GM21515 (cell line): ENCODE results near the gene COL16A1.
"Not testable (repeated sequence)": the region's sequence is repeated elsewhere in the genome, so short reads cannot be mapped to it uniquely, and the experiment has no call there.

ENCODE experiments used
- ATAC-seq: cut with Tn5 transposase; IDR thresholded peaks from one replicate; pipeline ENCODE4 v1.9.1; 2021; ENCODE audit not compliant: unreplicated experiment

Gene COL16A1

GRCh38 chr1:31707059-31707600, 3.3 kb upstream of the COL16A1 start:
- not testable (repeated sequence) for ATAC-seq

DNA sequence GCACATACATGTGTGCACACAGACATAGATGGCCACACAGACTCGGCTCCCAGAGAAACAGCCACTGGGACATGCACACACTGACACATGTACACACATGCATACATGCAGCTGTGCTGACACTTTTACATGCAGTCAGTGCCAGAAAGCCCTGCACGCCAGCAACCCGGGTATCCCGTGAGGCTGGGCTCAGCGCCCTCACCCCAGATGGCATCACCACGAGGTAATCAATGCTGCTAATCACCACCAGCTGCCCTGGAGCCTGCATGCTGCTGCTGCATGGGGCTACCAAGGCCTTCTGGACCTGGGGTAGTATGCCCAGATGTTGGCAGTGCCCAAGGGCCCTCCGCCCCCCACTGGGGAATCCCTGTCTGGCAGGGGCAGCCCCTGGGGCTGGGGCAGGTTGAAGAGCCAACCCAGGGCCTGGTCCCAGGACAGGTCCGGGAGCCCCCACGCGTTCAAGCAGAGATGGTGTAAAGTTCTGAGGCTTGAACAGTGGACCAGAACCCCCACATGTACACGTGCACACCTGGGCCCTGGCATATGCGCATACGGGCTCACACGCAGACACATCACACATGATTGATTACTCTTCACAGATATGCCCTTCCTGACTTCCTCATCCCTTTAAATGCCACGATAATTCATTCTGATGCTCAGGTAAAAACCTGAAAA, 2.7 kb upstream of the COL16A1 start:
- no peak for ATAC-seq

DNA sequence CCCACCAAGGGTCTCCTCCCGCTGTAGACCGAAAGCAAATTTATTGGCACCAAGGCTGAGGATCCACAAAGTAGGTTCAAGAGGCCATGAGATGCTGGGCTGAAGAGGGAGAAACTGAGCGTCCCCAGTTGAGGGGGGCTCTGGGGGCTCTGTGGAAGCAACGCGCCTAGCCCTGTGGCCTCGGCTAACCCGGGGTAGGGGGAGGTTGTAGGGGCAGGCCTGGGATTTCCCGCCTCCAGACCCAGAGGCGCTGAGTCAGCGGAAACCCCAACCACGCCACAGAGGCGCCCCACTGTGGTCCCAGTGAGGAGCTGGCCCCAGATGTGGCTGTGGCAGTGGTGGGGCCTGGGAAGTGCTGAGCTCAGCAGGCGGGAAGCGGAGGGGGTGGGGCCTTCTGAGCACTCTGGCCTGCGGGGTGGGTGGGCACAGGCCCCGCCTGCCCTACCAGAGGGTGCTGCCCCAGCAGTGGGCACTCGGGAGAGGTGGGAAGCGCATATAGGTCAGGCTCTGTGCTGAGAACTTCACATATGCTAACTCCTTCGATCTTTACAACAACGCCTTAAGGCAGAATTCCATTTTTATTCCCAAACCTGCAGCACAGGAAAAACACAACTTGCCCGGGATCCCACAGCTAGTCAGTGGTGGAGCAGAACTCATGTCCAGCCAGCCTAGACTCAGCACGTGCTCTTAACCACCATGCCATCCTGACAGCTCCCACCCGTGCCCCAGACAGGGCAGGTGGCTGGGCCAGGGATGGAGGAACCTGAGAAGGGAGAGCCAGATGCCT, 1.5 kb upstream of the COL16A1 start:
- no peak for ATAC-seq

GRCh38 chr1:31704271-31705079, 658 bp upstream of the COL16A1 start:
- no peak for ATAC-seq

DNA sequence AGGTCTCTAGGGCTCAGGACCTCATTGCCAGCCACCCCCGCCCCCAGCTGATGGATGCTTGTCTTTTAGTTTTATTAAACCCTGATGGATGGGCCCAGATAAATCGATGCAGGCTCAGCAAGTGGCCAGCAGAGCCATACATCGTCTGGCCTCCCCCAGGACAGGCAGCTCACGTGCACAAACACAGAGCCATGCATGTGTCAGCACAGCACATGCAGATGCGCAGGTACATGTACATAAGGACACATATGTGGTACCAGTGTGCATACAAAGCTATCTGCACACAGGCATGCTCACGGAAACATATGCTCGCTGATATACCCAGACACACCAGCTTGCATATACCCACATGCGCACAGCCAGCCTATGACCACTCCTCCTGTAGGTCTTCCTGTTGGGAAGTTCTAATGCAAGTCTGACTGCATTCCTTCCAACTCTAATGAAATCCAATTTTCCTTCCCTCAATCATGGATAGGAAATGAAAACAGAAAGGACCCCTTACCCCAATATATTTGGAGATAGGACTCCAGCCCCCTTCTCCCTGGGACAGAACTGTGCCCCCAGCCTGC, 897 bp downstream of the COL16A1 start:
- ATAC-seq, result no peak

GRCh38 chr1:31701091-31701736, 2.6 kb downstream of the COL16A1 start:
- ATAC-seq, result no peak

DNA sequence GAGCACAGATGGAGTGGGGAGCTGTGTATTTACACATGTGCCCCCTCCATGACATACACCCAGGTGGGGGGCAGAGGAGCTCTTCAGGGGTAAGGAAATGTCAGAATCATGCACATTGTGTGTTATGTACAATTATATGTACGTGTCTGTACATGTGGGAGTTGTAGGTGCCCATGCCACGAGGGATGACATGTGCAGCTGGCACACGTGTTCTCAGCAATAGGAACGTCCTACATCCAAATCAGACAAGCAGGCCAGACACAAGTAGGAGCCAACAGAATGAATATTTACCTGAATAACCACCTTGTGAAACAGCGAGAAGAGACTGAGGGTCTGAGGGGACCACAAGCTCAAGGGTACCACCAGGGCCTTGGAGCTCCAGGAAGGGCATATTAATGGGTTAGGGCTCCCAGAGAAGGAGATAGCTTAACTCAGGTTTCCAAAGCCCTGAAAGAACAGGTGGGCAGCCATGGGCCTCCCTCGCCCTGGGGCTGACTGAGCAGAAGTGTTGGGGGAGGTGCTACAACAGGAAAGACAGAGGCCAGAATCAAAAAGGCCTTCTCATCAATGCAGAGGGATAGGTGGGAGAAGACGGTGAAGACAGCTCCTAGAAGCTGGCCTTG, 3.2 kb downstream of the COL16A1 start:
- ATAC-seq, result no peak

DNA sequence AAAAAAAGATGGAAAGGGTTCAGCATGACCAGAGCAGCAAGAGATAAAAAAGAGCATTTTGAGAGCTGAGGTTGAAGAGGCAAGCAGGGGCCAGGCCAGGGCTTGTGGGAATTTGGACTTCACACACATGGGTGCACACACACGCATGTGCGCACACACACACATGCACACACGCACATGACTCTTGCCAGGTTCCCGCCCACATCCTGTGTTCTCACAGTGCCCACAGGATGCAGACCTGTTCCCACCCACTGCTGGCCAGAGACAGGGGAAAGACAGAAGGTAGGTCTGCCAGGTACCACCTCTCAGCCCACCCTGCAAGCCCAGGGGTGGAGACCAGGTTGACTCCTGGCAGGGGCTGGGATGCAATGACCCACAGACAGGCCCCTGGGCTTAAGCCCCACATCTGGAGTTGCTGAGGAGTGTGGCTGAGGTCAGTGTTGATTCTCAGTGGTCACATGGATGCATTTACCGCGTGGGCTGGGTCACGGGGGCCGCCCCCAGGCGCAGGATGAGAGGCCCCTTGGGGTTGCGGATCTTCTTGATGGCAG, 4.4 kb downstream of the COL16A1 start:
- no peak for ATAC-seq

DNA sequence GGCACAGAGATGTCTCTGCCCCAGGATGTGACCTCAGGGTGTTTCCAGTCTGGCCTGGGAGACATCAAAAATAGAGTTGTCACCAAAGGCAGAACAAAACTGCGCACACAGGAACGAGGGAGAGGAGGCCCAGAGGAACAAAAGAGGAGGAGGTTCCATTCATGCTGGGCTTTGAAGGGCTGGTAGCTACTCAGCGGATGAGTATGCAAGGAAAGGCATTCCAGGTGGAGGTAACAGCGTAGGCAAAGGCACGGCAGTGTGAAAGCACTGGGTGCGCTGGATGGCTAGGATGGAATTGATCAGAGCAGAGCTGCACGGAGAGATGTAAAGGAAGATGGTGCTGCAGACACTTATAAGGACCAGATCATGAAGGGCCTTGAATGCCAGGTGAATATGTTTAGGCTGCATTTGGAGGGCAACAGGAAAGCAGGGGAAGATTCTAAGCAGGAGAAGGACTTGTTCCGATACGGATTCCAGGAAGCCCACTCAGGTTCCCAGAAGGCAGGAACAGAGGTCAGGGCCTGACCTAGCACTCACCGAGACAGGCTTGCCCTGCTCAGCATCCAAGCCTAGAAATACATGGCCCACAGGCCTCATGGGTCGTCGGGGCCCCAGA, 6.3 kb downstream of the COL16A1 start:
- no peak for ATAC-seq

GRCh38 chr1:31696242-31696641, 7.6 kb downstream of the COL16A1 start:
- no peak for ATAC-seq

DNA sequence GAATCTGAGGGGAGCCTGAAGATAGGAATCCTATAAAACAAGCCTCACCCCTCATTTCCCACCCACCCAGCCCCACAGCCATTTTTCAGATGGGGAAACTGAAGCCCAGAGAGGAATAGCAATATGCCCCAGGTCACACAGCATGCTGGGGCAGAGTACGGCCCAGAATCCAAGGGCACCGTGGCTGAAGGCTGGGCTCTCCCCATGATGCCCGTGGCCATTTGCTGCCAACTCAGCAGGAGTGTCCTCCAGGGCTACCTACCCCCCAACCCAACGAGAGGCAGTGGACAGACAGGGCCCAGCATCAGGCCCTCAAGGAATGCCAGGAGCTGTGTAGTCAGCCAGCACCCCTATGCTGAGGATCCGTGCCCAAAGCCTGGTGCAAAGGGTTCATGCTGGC, 8.5 kb downstream of the COL16A1 start:
- no peak for ATAC-seq

GRCh38 chr1:31694964-31695313, 8.9 kb downstream of the COL16A1 start:
- no peak for ATAC-seq

GRCh38 chr1:31694069-31694963, 9.5 kb downstream of the COL16A1 start:
- ATAC-seq, result no peak

DNA sequence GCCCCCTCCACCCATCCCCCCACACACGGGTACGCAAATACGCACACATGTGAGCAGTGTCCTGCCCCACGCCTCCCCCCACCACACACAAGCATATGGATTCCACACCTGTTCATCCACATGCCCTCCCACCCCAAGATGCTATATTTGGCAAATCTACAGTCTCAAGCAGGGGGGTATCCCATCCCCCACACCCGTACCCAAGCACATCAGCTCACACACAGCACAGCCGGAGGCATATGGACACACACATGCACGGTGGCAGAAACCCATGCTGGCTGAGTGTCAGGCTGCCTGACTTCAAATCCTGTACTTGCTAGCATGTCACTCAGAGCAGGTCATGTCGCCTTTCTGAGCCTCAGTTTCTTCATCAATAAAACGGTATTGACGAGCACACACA, 10.6 kb downstream of the COL16A1 start:
- ATAC-seq, result no peak

DNA sequence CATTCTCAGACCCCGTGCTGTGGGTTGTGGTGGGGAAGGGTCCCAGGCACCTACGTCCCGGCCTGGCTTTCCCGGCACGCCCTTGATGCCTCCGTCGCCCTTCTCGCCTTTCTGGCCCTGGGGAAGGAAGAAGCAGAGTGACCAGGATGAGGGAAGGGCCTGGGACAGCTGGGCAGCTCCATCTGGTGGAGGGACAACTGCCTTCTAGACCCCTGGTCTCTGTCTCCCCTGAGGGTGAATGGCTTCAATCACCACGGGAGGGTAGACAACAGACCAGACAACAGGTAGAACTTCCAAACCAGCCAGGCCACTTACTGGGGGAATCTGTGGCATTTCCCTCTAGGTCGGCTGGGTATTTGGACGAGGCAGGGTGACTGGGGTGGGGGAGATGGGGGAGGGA, 11.9 kb downstream of the COL16A1 start:
- no peak for ATAC-seq

DNA sequence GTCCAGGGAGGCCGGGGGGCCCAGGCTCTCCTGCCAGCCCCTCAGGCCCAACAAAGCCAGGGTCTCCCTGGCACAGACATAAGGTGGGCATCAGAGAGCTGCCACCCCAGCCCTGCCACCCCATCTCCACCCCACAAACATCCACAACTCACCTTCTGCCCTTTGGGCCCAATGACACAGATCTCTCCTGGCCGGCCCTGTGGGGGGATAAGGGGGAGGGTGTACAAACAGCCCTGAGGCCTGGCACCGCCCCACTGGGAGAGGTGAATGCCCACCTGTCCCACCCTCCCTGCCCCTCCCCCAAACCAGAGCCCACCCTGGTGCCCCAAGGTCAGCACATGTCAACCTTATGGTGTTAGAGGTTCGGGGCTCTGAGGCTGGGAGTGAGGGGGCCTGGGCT, 12.4 kb downstream of the COL16A1 start:
- ATAC-seq, result no peak

DNA sequence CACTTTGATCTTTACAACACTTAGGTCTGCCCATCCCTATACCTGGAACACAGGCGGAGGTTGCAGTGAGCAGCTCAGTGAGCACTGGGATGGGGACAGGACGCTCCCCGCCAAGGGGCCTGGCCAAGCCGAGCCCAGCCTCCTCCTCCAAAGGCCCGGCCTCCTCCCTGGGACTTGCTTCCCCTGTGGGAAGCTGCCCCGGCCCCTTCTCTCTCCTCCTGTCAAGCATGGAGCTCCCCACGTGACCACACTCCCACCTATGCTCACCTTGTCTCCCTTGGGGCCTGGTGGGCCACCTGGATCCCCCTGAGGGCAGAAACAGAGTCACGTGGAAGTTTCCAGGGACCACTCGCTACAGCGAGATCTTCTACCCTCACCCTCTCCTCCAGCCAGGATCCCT, 12.9 kb downstream of the COL16A1 start:
- ATAC-seq, result no peak

DNA sequence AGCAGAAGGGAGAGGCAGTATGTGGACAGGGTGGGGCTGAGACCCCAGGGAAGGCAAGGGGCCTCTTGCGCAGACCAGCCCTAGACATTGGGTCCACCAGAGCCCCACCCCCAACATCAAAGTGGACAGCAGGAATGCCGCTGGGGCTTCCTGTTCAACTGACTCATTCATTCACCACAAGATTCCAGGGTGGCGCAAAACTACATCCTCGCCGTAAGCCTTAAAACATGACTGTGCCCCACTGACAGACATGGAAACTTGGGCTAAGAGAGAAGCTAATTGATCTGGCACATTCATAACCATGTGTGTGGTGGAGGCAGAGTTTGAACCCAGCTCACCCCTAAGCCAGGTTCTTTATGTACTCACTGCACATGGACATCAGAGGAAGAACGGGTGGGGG, 14.0 kb downstream of the COL16A1 start:
- no peak for ATAC-seq

DNA sequence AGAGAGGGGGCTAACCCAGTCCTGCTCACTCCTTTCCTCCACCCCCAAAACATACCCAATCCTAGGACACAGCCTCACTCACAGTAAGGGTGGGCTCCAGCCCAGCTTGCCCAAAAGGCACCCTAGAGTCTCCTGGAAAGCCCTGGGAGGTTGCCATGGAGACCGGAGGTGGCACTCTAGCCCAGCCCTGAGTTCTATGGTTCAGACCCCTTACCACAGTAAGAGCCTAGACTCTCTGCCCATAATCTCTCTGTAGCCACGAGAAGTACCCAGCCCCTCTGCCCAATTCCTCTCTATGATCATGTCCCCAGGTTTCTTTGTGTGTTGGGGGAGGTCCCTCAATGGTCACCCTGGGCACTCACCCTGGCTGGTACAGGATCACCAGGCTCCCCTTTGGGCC, 14.4 kb downstream of the COL16A1 start:
- no peak for ATAC-seq
